Loucy (cell line): Measurements from ENCODE around the gene ABCA3.

Experiments used
- EZH2phosphoT487 ChIP-seq: fragments of 200-600 bp; IDR thresholded peaks from 2 replicates; pipeline ENCODE4 v1.6.1; 2018; ENCODE audit warnings: antibody characterized with exemption, mild to moderate bottlenecking, moderate library complexity, borderline replicate concordance
- TF ChIP-seq, protein P1 (sequence below): fragments of 200-600 bp; sonication (generic); conservative IDR thresholded peaks from 2 replicates; pipeline ENCODE4 v1.5.1; 2014; ENCODE audit warnings: mild to moderate bottlenecking, antibody characterized with exemption, low read length

DNA sequence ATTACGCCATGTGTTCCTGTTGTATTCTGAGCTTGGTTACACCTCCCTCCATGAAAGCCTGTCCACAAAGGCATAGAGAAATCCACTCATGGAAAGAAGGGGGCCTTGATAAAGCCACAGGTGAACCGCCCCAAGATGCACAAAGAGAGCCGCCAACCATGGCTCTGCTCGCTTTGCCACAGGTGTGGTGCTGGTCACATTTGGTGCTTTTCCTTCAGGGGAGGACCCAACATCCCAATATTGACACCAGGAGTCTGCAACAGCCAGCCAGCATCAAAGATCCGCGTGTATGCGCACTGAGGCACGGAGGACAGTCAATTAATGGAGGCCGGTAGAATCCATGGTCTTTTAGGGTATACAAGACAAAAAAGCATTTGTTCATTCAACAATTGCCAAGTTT lies 7.3 kb downstream of the ABCA3 start:
- TF ChIP-seq, protein P1, sequence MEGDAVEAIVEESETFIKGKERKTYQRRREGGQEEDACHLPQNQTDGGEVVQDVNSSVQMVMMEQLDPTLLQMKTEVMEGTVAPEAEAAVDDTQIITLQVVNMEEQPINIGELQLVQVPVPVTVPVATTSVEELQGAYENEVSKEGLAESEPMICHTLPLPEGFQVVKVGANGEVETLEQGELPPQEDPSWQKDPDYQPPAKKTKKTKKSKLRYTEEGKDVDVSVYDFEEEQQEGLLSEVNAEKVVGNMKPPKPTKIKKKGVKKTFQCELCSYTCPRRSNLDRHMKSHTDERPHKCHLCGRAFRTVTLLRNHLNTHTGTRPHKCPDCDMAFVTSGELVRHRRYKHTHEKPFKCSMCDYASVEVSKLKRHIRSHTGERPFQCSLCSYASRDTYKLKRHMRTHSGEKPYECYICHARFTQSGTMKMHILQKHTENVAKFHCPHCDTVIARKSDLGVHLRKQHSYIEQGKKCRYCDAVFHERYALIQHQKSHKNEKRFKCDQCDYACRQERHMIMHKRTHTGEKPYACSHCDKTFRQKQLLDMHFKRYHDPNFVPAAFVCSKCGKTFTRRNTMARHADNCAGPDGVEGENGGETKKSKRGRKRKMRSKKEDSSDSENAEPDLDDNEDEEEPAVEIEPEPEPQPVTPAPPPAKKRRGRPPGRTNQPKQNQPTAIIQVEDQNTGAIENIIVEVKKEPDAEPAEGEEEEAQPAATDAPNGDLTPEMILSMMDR = no peak
- TF ChIP-seq EZH2phosphoT487 = no peak
